HG02970 (cell line): ENCODE data around the gene TRIM72.
A peak's percentile ranks its signal among the peaks of the same experiment; 100 is the strongest.
"Not testable (repeated sequence)": the region's sequence is repeated elsewhere in the genome, so short reads cannot be mapped to it uniquely, and the experiment has no call there.

Source experiments
- ATAC-seq: cut with Tn5 transposase; IDR thresholded peaks from one replicate; pipeline ENCODE4 v1.9.1; 2021; ENCODE audit warnings: mild to moderate bottlenecking, moderate library complexity, moderate number of reproducible peaks; ENCODE audit not compliant: unreplicated experiment, low FRiP score

The TRIM72 gene

DNA sequence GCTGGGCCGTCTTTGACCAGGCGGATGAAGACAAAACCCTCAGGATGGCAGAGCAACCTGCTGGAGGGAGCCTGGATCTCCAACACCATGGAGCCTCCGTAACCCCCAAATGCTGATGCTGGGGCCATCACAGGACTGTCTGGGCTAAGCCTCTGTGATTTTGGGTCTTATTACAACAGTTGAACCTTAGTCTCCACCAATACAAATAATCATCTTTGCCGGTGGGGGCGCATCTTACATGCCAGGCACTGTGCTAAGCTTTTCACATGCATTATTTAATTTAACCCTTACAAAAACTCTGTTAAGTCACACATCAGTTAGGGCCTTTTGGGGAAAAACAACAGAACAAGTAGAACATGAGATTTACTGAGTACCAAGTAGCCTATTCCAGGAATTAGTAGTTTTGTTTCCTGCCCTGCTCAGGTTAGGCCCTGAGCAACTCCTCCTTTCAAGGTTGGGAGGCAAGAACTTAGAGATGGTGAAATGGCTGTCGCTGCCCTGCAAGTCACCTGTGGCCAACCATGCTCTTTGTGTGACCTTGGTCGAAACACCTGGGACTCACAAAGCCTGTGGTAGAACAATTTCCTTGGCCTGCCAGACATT lies 37.0 kb downstream of the TRIM72 start:
- no peak for ATAC-seq

DNA sequence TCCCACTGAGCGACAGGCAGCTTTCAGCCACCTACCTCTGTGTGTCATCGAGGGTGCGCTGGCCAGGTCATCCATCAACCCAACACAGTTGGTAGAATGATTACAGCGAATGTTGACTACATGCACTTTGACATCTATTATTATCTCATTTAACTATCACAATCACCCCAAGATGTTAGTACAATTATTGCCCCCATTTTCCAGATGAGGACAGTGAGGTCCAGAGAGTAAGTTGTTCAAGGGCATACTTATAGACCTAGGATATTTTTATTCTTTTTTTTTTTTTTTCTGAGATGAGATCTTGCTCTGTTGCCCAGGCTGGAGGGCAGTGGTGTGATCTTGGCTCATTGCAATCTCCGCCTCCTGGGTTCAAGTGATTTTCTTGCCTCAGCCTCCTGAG lies 37.5 kb downstream of the TRIM72 start:
- ATAC-seq = no peak

DNA sequence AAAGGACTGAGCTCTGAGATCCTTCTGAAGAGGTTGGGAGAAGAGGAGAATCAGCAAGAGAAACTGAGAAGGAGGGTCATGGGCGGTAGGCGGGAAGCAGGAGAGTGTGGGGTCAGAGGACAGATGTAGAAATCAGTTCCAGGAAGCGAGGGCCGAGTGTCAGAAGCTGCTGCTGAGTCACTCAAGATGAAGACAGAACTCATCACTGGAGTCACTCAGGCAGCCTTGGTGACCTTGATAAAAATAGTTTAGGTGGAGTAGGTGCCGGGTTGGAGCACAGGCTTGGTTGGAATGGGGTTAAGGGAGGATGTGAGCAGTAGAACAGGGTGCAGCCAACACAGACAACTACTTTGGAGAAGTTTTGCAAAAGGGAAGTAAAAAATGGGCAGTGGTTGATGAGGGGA lies 39.7 kb downstream of the TRIM72 start:
- ATAC-seq = no peak

DNA sequence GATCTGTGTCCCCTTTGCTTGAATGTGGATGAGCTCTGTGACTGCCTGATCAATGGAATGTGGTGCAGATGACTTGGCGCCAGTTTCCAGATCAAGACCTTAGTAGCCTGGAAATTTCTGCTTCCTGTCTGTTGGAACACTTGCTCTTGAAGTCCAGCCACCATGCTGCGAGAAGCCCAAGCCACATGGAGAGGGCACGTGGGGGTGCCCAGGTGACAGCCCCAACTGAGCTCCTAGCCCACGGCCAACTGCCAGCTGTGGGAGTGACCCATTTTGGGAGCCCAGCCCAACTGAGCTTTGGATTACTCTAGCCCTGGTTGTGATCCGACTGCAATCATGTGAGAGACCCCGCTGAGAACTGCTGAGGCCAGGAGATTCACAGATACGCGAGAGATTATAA lies 42.5 kb downstream of the TRIM72 start:
- no peak for ATAC-seq

DNA sequence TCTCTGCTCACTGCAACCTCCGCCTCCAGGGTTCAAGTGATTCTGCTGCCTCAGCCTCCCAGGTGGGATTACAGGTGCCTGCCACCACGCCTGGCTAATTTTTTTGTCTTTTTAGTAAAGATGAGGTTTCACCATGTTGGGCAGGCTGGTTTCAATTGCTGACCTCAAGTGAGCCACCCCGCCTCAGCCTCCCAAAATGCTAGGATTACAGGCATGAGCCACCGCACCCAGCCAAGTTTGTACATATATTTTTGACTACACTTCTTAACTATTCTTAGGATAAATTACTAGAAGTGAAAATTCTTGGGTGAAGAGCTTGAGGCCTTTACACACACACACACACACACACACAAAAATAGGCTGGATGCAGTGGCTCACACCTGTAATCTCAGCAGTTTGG lies 44.4 kb downstream of the TRIM72 start:
- ATAC-seq = no peak

DNA sequence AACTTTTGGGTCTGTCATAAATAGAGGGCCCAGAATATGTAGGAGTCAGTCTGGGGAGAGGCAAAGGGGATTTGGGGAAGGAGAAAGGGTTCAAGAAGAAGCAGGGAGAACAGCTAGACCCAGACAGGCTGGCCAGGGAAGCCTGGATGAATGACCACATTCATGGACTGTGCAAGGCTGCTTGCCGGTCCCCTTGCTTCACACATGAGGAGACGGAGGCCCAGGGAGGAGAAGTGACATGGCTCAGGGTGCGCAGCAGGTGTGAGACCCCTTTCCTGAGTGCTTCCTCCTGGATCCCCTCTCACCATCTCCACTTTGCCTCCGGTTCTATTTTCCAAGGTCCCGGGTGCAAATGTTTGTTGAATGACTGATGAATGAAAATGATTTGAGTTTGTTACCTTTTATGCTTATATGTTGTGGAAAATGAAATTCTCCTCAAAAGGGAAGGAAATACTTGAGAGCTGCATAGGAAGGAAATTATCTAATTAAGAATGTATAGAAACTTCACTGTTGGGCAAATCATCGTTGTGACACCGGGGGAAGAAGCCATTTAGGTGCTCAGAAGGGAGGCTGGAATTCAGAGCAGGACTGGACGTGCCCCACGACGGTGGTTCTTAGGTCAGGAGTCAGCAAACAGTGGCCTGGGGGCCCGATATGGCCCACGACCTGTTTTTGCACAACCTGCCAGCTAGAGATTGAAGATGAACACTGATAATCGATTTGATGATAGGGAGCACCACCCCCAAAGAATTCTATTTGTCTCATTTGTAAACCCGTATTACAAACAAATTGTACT lies 46.4 kb downstream of the TRIM72 start:
- no peak for ATAC-seq

DNA sequence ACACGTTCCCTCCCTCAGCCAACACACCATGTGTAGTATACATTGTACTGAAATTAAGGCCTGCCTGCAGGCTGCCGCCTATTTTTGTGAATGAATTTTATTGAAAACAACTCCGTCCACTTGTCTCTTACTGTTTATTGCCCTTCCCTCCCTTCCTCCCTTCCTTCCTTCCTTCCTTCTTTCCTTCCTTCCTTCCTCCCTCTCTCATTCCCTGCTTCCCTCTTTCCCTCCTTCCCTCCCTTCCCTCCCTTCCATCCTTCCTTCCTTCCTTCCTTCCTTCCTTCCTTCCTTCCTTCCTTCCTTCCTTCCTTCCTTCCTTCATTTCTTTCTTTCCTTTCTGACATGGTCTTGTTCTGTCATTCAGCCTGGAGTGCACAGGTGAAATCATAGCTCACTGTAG lies 48.2 kb downstream of the TRIM72 start:
- no peak for ATAC-seq

DNA sequence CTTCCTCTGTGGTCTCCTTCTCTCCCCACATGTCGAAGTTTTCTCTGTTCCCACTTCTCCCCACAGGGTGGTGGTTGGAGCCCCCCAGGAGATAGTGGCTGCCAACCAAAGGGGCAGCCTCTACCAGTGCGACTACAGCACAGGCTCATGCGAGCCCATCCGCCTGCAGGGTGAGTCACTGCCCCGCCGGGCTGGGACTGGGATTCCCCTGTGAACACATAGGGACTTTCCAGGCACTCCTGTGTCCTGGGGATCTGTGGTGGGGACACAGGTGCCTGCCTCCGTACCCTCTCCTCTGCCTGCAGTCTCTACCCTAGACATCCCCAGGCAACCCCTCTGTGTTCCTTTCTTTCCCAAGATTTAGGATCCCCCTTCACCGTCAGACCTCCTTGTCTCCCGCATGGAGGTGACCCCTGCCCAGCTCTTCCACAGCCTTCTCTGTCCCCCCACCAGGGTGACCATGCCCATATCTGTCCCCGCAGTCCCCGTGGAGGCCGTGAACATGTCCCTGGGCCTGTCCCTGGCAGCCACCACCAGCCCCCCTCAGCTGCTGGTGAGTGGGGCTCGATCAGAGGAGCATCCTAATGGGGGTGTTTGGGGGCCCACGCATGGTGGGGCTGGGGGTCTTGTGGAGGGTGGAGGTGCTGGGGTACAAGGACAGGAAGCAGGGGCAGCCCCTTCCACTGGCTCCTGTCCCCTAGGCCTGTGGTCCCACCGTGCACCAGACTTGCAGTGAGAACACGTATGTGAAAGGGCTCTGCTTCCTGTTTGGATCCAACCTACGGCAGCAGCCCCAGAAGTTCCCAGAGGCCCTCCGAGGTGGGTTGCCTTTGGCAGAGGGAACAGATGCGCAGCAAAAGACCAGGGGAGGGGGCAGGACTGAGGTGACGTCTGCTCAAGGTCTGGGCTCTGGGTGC lies 51.7 kb downstream of the TRIM72 start:
- peak; percentile 76 for ATAC-seq

DNA sequence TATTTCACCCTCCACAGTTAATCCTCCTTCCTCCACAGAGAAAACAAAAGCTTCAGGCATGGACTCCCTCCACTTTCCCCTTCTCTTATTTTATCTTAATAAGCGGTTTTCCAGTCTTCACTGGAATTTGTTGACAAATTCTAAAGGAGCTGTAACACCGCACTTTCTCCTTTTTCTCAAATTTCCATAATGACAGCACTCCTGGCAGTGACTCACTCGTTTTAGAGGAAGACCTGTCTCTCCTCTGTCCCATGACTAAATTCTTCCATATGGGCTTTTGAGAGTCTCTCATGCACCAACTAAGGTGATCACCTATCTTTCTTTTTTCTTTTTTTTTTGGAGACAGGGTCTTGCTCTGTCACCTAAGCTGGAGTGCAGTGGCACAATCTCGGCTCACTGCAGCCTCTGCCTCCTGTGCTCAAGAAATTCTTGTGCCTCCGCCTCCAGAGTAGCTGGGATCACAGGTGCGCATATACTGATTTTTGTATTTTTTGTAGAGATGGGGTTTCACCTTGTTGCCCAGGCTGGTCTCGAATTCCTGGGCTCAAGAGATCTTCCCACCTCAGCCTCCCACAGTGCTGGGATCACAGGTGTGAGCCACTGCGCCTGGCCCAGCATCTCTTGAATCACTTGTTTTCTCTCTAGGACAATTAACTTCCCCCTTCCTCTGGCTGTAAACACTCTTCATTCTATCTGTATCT lies 53.6 kb downstream of the TRIM72 start:
- no peak for ATAC-seq

DNA sequence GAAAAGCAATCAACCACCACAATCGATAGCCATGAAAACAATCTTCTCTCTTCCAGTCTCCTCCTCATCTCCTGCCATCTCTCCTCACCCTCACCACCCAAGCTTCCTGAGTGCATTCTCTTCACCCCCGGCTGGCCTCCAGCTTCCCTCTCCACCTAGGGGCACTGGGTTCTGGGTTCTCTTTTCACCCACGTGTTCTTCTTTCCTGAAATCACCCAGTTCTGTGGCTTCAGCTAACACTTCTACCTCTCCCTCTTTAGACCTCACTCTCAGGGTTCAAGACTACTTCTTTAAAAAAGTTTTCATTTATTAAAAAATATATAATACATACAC lies 54.1 kb downstream of the TRIM72 start:
- ATAC-seq = no peak

DNA sequence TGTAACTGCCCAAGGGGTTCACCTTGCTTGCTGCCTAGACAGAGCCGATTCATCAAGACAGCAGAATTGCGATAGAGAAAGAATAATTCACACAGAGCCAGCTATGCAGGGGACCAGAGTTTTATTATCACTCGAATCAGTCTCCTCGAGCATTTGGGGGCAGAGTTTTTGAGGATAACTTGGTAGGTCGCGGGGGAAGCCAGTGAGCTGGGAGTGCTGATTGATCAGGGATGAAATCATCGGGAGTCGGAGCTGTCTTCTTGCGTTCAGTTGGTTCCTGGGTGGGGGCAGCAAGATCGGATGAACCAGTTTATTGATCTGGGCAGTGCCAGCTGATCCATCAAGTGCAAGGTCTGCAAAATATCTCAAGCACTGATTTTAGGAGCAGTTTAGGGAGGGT lies 55.0 kb downstream of the TRIM72 start:
- ATAC-seq = no peak

DNA sequence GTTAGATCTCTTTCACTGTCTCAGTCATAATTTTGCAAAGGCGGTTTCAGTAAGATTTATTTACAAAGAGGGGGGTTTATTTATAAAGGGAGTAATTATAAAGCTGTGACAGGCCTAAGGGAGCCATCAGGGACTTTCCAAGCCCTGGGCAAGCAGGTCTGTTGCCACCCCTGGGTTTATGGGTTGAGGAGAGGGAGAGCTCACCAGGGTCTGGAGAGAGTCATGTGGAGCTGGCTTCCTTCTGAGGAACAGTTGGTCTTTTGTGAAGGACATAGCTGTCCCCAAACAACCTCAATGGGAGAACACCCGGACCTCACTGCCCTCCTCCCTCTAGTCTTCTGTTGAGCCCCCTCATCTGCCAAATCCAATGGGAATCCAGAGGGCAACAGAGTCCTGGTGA lies 55.6 kb downstream of the TRIM72 start:
- no peak for ATAC-seq

DNA sequence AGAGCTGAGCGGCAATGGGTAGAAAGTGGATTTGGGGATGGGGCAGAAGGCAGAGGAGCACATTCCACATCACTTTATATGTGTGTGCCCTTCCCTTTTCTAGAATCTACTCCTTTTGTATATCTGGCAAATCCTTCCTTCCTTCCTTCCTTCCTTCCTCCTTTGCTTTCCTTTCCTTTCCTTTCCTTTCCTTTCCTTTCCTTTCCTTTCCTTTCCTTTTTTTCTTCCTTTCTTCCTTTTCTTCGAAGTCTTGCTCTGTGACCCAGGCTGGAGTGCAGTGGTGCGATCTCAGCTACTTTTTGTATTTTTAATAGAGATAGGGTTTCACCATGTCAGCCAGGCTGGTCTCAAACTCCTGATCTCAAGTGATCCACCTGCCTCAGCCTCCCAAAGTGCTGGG lies 56.1 kb downstream of the TRIM72 start:
- ATAC-seq = not testable (repeated sequence)

DNA sequence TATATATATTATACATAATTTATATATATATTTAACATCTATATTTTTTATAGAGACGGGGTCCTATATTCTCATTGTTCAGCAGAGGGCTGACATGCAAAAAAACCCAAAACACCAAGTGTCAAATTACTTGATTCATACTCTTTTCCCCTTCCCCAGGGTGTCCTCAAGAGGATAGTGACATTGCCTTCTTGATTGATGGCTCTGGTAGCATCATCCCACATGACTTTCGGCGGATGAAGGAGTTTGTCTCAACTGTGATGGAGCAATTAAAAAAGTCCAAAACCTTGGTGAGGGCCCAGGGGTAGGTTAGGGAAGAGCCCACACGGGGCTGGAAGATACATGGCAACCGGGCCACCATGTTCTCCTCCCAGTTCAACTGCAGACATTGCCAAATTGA lies 56.9 kb downstream of the TRIM72 start:
- no peak for ATAC-seq

DNA sequence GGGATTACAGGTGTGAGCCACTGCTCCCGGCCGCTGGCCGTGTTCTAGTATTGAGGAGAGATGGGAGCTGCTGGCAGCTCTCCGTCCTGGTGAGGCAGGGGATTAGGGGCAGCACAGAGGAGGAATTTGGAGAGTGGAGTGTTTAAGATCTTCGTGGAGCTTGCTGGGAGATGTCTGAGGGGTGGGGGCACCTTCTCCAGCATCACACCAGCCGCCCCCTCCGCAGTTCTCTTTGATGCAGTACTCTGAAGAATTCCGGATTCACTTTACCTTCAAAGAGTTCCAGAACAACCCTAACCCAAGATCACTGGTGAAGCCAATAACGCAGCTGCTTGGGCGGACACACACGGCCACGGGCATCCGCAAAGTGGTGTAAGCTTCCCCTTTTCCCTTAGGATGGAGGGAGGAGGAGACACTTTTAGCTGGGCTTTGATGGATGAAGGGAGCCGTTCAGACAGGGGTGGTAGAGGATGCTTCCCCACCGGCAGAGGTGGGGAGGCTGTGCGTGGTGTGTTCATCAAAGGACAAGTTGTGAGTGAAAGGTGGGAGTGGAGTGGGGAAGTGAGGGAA lies 57.8 kb downstream of the TRIM72 start:
- no peak for ATAC-seq

DNA sequence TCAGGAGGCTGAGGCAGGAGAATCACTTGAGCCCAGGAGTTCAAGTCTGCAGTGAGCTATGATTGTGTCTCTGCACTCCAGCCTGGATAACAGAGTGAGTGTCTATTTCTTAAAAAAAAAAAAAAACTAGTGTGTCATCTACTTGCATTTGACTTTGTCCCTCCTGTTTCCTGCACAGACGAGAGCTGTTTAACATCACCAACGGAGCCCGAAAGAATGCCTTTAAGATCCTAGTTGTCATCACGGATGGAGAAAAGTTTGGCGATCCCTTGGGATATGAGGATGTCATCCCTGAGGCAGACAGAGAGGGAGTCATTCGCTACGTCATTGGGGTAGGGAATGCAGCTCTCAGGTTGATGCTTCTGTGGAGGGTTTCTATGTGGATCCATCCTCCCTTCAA lies 59.3 kb downstream of the TRIM72 start:
- ATAC-seq = no peak

DNA sequence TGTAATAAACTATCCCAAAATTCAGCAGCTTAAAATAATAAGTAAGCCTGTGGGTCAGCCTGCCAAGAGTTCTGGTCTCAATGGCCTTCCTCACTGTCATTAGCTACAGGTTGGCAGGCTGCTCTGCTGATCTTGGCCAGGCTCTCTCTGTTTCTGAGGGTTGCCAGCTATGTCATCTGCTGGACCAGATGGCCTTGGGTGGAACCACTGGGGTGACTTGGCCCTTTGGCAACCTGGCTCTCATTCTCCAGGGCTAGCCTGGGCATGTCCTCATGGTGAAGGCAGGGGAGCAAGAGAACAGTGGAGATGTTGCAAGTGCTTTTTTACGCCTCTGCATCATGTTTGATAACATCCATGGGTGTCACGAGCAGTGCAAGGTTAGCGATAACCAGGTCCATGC lies 59.8 kb downstream of the TRIM72 start:
- no peak for ATAC-seq

DNA sequence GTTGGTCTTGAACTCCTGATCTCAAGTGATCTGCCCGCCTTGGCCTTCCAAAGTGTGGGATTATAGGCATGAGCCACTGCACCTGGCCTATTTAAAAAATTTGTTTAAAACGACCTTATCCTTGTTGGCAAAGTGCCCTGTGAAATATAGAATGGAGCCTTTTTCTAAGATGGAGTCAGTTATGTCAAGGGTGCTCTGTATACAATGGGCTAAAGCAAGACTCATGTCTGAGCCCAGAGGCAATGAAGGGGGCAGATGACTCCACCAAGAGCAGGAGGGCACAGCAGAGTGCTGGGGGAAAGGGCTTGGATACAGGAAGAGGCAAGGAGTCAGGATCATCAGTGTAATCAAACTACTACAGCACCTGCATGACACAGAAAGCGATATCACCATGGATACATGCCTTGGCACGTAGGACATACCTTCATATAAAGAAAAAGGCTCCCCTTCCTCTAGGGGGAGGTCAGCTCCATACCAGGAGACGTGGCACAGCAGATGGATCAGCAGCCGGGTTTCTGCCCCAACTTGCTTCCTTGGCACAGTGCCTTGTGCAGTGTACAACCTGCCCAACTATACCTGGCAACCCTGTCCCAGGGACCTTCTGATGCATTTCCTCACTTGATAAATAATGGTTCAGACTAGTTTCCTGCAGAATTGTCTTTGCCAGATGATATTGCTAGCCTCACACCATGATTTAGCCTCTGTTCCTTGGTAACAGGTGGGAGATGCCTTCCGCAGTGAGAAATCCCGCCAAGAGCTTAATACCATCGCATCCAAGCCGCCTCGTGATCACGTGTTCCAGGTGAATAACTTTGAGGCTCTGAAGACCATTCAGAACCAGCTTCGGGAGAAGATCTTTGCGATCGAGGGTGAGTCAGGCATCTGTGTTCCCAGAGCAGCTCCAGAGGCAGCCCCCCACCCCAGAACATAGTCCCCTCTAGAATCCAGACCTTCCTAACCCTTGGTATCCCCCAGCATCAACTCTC lies 61.2 kb downstream of the TRIM72 start:
- ATAC-seq = no peak

DNA sequence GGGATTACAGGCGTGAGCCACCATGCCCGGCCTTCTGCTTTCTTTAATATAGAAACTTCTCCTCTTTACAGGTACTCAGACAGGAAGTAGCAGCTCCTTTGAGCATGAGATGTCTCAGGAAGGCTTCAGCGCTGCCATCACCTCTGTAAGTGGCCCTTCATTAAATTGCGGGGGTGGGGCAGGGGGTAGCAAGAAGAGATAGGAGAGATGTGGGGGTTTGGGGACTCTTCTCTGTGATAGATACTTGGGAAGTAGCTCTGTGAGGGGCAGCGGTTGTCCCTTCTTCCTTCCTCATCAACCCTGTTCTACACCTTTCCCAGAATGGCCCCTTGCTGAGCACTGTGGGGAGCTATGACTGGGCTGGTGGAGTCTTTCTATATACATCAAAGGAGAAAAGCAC lies 62.7 kb downstream of the TRIM72 start:
- no peak for ATAC-seq
